Vagina (tissue), 2 donors: ENCODE measurements around the gene NGEF.

ENCODE experiments used
- POLR2A ChIP-seq, 2 donors: fragments of 450-650 bp; IDR thresholded peaks; one replicate each; pipeline ENCODE4 v1.6.1; 2017; ENCODE audit warnings: antibody characterized with exemption in 2 of 2, mild to moderate bottlenecking in 2 of 2, moderate library complexity in 2 of 2
- POLR2AphosphoS5 ChIP-seq, 2 donors: sonication (generic); formaldehyde crosslinking; IDR thresholded peaks; one replicate each; pipeline ENCODE4 v1.9.0; 2017; ENCODE audit warnings: antibody characterized with exemption in 2 of 2, mild to moderate bottlenecking in 2 of 2, low read depth in 1 of 2; ENCODE audit not compliant: insufficient read depth in 1 of 2
- TF ChIP-seq, protein P1 (sequence below), 3 experiments: fragments of 450-650 bp in 2 of 3; fragments of 200-600 bp in 1 of 3; sonication (generic) in 1 of 3; IDR thresholded peaks; one replicate each; pipeline ENCODE4 v1.5.1; 2017 to 2019; ENCODE audit warnings: antibody characterized with exemption in 3 of 3, mild to moderate bottlenecking in 2 of 3, moderate library complexity in 2 of 3

GRCh38 chr2:232957657-232958090 is 55.4 kb downstream of the NGEF start:
- TF ChIP-seq, protein P1, sequence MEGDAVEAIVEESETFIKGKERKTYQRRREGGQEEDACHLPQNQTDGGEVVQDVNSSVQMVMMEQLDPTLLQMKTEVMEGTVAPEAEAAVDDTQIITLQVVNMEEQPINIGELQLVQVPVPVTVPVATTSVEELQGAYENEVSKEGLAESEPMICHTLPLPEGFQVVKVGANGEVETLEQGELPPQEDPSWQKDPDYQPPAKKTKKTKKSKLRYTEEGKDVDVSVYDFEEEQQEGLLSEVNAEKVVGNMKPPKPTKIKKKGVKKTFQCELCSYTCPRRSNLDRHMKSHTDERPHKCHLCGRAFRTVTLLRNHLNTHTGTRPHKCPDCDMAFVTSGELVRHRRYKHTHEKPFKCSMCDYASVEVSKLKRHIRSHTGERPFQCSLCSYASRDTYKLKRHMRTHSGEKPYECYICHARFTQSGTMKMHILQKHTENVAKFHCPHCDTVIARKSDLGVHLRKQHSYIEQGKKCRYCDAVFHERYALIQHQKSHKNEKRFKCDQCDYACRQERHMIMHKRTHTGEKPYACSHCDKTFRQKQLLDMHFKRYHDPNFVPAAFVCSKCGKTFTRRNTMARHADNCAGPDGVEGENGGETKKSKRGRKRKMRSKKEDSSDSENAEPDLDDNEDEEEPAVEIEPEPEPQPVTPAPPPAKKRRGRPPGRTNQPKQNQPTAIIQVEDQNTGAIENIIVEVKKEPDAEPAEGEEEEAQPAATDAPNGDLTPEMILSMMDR (IDR thresholded peaks at IDR 0.05), result no peak
- TF ChIP-seq POLR2A (IDR thresholded peaks at IDR 0.05) (no peak), POLR2AphosphoS5 (IDR thresholded peaks at IDR 0.05; ENCODE audit: insufficient read depth in 1 of 2, low read depth in 1 of 2) (no peak)
